K562 (cell line): ENCODE measurements around the gene HYAL1. TPM values are rescaled to one million over a fixed set of nuclear protein-coding genes. Genes with fewer than 3 reads are reported as not detected.

ENCODE experiments used
- ATAC-seq: fragments of 200-7000 bp; cut with Tn5 transposase; 3 replicates; pipeline ENCODE4 v1.9.1; 2020; ENCODE audit warnings: moderate library complexity
- BruUV-seq: library from RNA; stranded (reverse); fragments of 400-500 nt; replicated peaks from 2 replicates; lab custom pipeline; 2021; lab: Mats Ljungman, UMichigan
- CTCF ChIA-PET: fragments of 300-600 bp; formaldehyde crosslinking; extraction: SDS; loops from one replicate; lab custom pipeline; 2021; ENCODE audit warnings: low intra/inter-chr PET ratio; lab: Yijun Ruan, JAX
- POLR2A ChIA-PET: fragments of 300-600, 350-650 bp; sonication (Branson Sonifier 250); formaldehyde crosslinking; extraction: SDS; loops from one replicate; lab custom pipeline; 2021; ENCODE audit warnings: antibody characterized with exemption, inconsistent platforms; lab: Yijun Ruan, JAX
- DNase-seq, 4 experiments: peaks; one replicate each; pipeline versions ENCODE4 v3.0.0 to v3.0.0-alpha.2; 2011 to 2018; ENCODE audit warnings: low spot score in 3 of 4, mixed read lengths in 3 of 4; ENCODE audit errors: extremely low read depth in 1 of 4
- FAIRE-seq: peaks from 2 replicates; lab custom pipeline; 2011; peaks lifted over from hg19 to GRCh38; lab: Jason Lieb, UNC
- H2AFZ ChIP-seq: 2 replicates; pipeline ENCODE4 v1.6.0; 2011; ENCODE audit warnings: low read depth, low read length, control low read depth, inconsistent platforms
- H3K27ac ChIP-seq: fragments of 200-600 bp; 3 replicates; pipeline ENCODE4 v1.8.0; 2011; ENCODE audit warnings: low read depth, mild to moderate bottlenecking, control low read depth, inconsistent platforms, low read length, moderate library complexity, mixed read lengths; ENCODE audit errors: extremely low read depth
- H3K27me3 ChIP-seq, 2 experiments: fragments of 300-600 bp in 1 of 2; 2 replicates in 1 of 2; 3 replicates in 1 of 2; pipeline versions ENCODE4 v1.6.0 to v1.8.0; 2011; ENCODE audit warnings: inconsistent platforms in 2 of 2, low read length in 2 of 2, mild to moderate bottlenecking in 1 of 2, mixed read lengths in 1 of 2, moderate library complexity in 1 of 2; ENCODE audit not compliant: control insufficient read depth in 2 of 2, insufficient read depth in 2 of 2
- H3K36me3 ChIP-seq: fragments of 300-600 bp; 3 replicates; pipeline ENCODE4 v1.8.0; 2011; ENCODE audit warnings: mild to moderate bottlenecking, low read length, inconsistent platforms; ENCODE audit not compliant: control insufficient read depth, insufficient read depth
- H3K4me1 ChIP-seq, 2 experiments: fragments of 200-600 bp in 1 of 2; replicated peaks in 1 of 2; 2 replicates in 1 of 2; 3 replicates in 1 of 2; pipeline versions ENCODE4 v1.5.1 to v1.8.0; 2011; ENCODE audit warnings: inconsistent platforms in 2 of 2, low read length in 2 of 2, mild to moderate bottlenecking in 1 of 2, mixed read lengths in 1 of 2, moderate library complexity in 1 of 2; ENCODE audit not compliant: control insufficient read depth in 2 of 2, insufficient read depth in 2 of 2
- H3K4me2 ChIP-seq: 2 replicates; pipeline ENCODE4 v1.6.1; 2011; ENCODE audit warnings: low read length, control low read depth, inconsistent platforms, mixed read lengths; ENCODE audit not compliant: insufficient read depth
- H3K4me3 ChIP-seq: fragments of 200-600 bp; sonication (generic), shearing (Covaris generic); 2 replicates; pipeline ENCODE4 v1.5.1; 2016; ENCODE audit warnings: control low read depth, inconsistent platforms
- H3K79me2 ChIP-seq: fragments of 200-600 bp; 3 replicates; pipeline ENCODE4 v1.8.0; 2011; ENCODE audit warnings: low read length, inconsistent platforms; ENCODE audit not compliant: control insufficient read depth, insufficient read depth
- H3K9ac ChIP-seq, 2 experiments: 2 replicates each; pipeline versions ENCODE4 v1.6.0 to v1.6.1; 2011; ENCODE audit warnings: low read depth in 2 of 2, low read length in 2 of 2, control low read depth in 1 of 2, inconsistent platforms in 1 of 2, mild to moderate bottlenecking in 1 of 2, mixed read lengths in 1 of 2; ENCODE audit not compliant: insufficient read depth in 1 of 2
- H3K9me1 ChIP-seq: one replicate; pipeline ENCODE4 v1.6.0; 2011; ENCODE audit warnings: inconsistent platforms, mild to moderate bottlenecking, low read length, moderate library complexity; ENCODE audit not compliant: control insufficient read depth, insufficient read depth
- H3K9me3 ChIP-seq: replicated peaks from 2 replicates; pipeline ENCODE4 v1.5.1; 2011; ENCODE audit warnings: low read depth, low read length, inconsistent platforms; ENCODE audit not compliant: control insufficient read depth, insufficient read depth
- H4K20me1 ChIP-seq: replicated peaks from 2 replicates; pipeline ENCODE4 v1.6.1; 2011; ENCODE audit warnings: low read length, inconsistent platforms, mixed read lengths; ENCODE audit not compliant: control insufficient read depth, insufficient read depth
- UBTF ChIP-seq, 2 experiments: IDR thresholded peaks; 2 replicates each; pipeline ENCODE4 v1.6.1; 2012; ENCODE audit warnings: improper control_type of control experiment in 2 of 2, low read depth in 2 of 2, low read length in 2 of 2, borderline replicate concordance in 1 of 2
- WGBS: fragments of 100-300 bp; shearing (Covaris generic); methylation state at CpG from one replicate; pipeline ENCODE4 v1.1.6; 2016; ENCODE audit warnings: low coverage, mixed read lengths; ENCODE audit not compliant: insufficient coverage; ENCODE audit errors: missing lambda C conversion rate; 5-methylcytosine and 5-hydroxymethylcytosine counted together
- in situ Hi-C: fragments of 300-500 bp; cut with MboI; formaldehyde crosslinking; loops from 4 replicates; pipeline ENCODE4 v1.15.0; 2018; ENCODE audit warnings: inconsistent platforms, mixed read lengths
- intact Hi-C: fragments of 100-400 bp; cut with micrococcal nuclease; formaldehyde crosslinking; loops from 2 replicates; pipeline ENCODE4 v1.14.2; 2022
- polyA plus RNA-seq, 8 experiments: library from polyadenylated mRNA; depleted of rRNA in 4 of 8; stranded (reverse) in 5 of 8; unstranded in 3 of 8; fragments of >200 nt; fragmentation: Nextera tagmentation in 2 of 8; fragmentation: Illumina TruSeq in 1 of 8; extraction: Ambion mirVana in 2 of 8; extraction: Trizol in 1 of 8; gene quantifications; 2 replicates each; pipeline versions ENCODE4 v1.2.1 to v1.2.3, GENCODE V29; 2011 to 2014; ENCODE audit warnings: inconsistent platforms in 1 of 8, missing spikeins in 1 of 8
- total RNA-seq, 7 experiments: library from RNA; depleted of rRNA in 6 of 7; stranded (reverse); fragments of >200 nt in 6 of 7; fragmentation: Illumina TruSeq in 2 of 7; extraction: Trizol in 2 of 7; gene quantifications; 2 replicates each; pipeline versions ENCODE4 v1.2.1 to v1.2.3, GENCODE V29; 2011 to 2021; ENCODE audit warnings: low replicate concordance in 1 of 7

HYAL1 gene
- total and polyA plus RNA-seq, 9 of the 15 experiments (the other 6 are each of a cell fraction or from before 2014, with no cell fraction given) = 1.4 to 8.5 (median 4.7) TPM

GRCh38 chr3:50269977-50270413, 33.4 kb downstream of the HYAL1 start:
- no peak for TF ChIP-seq UBTF (IDR thresholded peaks at IDR 0.05; ENCODE audit: borderline replicate concordance in 1 of 2, low read depth in 2 of 2, low read length in 2 of 2)
- H3K36me3 ChIP-seq = no peaks in the 10 kb centered on the region
- BruUV-seq = no TSS peak
- in situ Hi-C loops (loop anchor here (5.0 kb wide), 2 partner anchors 43 to 78 kb away; partner anchors contain the start of gene GNAT1), intact Hi-C loops (loop anchor here (5.0 kb wide), 1 partner anchor 148 kb away; no protein-coding TSS in a partner anchor)
- ATAC-seq (no peak), FAIRE-seq (no peak), DNase-seq (no peak)
- peak overlapping the region in 1 of 2 experiments; percentile 26; a peak in 2 of 4 replicates for H3K9ac ChIP-seq
- ChIA-PET CTCF (interaction anchor here (0.6 kb wide), 1 partner anchor 43 kb away, joined by 3 read pairs; no protein-coding TSS in a partner anchor), POLR2A (interaction anchor here (0.6 to 1.0 kb wide), 3 partner anchors 24 to 104 kb away, joined by 3 to 4 read pairs (median 3); no protein-coding TSS in a partner anchor)
- H3K4me3 ChIP-seq = no peak overlapping the region
- no peak overlapping the region for H3K27ac ChIP-seq
- H3K27me3 ChIP-seq = no peaks in the 10 kb centered on the region
- H4K20me1 ChIP-seq = no peaks in the 10 kb centered on the region; the same call in 1 of the 2 replicates
- H3K9me3 ChIP-seq = no peaks in the 10 kb centered on the region
- no peaks in the 10 kb centered on the region for H3K9me1 ChIP-seq
- peaks cover 4 to 64% of the 10 kb centered on the region in 2 experiments; a peak in 3 of 5 replicates for H3K4me1 ChIP-seq
- H3K4me2 ChIP-seq = no peak overlapping the region
- WGBS = 67% methylated on average over 6 of the region's 8 CpGs
- no peaks in the 10 kb centered on the region for H3K79me2 ChIP-seq
- H2AFZ ChIP-seq = no peak overlapping the region
